ENCODE measurements around the gene OR10H5.
"Not testable (repeated sequence)": the region's sequence is repeated elsewhere in the genome, so short reads cannot be mapped to it uniquely, and the experiment has no call there.

OR10H5 gene

DNA sequence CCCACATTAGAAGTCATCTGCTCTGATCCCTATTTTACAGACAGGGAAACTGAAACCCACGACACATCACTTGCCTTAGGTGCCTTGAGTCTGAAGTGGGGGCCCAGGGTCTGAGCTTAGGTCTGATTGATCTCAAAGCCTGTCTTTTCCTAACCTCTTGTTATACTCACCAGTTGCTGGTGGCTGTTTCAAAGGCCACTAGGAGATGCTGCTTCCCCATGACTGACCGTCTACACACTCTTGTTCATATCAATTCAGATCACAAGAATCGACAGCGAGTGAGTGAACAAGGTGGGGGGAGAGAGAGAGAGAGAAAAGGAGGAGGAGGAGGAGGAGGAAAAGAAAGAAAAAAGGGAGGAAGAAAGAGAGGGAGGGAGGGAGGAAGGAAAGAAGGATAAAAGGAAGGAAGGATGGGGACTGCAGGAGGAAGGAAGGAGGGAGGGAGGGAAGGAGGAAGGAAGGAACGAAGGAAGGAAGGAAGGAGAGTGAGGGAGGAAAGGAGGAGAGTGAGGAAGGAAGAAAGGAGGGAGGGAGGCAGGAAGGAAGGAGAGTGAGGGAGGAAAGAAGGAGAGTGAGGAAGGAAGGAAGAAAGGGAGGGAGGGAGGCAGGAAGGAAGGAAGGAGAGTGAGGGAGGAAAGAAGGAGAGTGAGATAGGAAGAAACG lies 24.7 kb downstream of the OR10H5 start:
- peak in 2 of 3 donors; percentile 3 to 15 for DNase-seq

DNA sequence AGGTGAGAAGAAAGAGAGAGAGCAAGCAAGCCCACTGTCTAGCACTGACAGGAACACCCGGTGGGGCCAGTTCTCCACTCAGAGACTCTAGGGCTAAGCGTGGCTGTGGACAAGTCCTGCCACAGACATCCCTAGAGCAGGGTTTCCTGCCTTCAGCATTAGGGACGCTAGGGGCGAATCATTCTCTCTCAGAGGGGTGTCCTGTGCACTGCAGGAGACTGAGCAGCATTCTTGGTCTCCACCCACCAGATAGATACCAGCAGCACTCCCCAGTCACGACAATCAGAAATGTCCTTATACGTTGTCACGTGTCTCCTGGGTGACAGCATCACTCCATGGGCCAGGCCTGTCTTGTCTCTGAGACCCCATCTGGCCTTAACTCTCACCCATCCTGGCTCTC lies 26.5 kb downstream of the OR10H5 start:
- no peak for DNase-seq

DNA sequence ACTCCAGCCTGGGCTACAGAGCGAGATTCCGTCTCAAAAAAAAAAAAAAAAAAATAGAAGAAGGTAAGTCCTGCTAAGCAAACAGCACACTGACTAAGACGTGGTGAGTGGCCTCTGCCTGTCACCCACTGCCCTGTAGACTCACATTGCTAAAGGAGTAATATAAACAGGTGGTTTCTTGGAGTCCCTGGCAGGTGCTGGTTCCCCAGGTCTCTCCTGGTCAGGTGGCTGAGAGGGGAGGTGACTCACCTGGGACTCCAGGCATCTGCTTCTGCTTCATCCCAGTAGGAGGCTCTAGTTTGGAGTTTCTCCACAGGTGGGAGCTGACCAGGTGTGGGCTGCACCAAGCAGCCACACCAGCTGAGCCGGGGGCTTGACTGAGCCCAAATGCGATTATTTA lies 27.8 kb downstream of the OR10H5 start, which contains the start of gene OR10H1:
TSS of gene OR10H1 (minus strand) at position 359 of the 400 bp plus-strand sequence. CDS start 7,627 bp downstream, outside the sequence.
- no peak for DNase-seq

DNA sequence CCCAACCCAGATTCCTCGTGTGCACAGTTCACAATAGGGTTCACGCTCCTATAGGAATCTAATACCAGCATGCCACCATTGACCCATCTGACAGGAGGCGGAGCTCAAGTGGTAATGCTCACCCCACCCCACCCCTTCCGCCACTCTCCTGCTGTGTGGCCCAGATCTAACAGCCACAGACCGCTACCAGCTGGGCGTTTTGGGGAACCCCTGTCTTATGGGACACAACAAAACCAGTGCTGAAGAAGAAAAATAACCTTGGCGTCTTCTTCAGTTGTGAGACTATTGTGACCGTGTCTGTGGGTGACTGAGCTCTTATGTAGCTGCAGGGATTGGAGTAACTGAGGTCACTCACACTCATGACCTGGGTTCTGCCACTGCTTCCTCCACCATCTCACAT lies 33.2 kb downstream of the OR10H5 start:
- DNase-seq: no peak

DNA sequence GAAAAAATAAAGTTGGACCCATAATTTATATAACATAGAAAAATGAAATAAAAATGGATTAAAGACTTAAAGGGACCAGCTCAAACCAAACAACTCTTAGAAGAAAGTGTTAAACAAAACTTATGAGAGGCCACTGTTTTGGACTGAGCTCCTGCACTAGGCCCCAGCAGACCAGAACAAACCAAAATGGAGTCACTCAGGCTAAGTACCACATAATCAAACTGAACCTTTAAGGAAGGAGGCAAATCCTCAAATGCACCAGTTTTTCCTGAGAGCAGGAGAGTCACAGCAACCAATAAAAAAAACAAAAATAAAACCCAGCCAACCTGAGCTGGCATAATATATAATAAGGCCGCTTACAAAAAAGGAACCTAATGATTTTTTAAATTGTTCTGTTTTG lies 38.3 kb downstream of the OR10H5 start:
- no peak for DNase-seq

DNA sequence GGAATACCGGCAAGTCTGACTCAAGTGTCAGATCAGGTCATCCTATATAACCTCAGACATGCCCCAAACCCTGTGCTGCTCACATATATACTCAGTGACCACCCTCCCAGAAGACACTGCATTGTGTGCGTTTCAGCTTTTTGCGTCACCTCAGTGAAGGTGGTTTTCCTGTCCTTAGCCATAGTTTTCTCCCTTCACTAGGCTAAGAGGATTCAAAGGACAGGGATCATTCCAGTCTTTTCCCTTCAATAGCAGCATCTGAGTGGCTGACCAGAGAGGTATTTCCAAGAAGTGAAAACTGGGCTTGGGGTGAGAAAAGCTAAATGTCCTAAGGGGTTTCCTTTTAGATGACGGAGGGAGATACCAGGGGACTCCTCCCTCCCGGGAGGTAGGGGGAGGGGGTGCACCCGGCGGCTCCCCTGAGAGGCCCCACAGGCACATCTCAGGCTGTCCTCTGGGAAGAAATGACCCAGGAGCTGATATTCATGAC lies 40.7 kb downstream of the OR10H5 start:
- no peak for DNase-seq

DNA sequence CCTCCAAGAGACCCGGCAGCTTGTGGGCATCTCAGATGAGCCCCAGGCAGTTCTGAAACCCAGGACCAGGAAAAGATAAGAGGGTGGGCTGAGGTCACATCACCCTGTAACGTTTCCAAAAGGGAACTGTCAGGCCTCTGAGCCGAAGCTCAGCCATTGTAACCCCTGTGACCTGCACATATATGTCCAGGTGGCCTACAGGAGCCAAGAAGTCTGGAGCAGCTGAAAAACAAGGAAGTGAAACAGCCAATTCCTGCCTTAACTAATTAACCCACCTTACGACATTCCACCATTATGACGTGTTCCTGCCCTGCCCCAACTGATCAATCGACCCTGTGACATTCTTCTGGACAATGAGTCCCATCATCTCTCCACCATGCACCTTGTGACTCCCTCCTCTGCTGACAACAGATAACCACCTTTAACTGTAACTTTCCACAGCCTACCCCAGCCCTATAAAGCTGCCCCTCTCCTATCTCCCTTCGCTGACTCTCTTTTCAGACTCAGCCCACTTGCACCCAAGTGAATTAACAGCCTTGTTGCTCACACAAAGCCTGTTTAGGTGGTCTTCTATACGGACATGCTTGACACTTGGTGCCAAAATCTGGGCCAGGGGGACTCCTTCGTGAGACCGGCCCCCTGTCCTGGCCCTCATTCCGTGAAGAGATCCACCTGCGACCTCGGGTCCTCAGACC lies 41.3 kb downstream of the OR10H5 start:
- DNase-seq: not testable (repeated sequence)

DNA sequence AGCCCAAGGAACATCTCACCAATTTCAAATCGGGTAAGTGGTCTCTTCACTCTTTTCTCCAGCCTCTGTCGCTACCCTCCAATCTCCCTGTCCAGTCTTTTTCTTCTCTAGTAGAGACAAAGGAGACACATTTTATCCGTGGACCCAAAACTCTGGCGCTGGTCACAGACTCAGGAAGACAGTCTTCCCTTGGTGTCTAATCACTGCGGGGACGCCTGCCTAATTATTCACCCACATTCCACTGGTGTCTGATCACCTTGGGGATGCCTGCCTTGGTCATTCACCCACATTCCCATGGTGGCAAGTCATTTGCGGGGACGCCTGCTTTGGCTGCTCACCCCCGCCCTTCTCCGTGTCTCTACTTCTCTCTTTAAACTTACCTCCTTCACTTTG lies 41.8 kb downstream of the OR10H5 start:
- DNase-seq: no peak

DNA sequence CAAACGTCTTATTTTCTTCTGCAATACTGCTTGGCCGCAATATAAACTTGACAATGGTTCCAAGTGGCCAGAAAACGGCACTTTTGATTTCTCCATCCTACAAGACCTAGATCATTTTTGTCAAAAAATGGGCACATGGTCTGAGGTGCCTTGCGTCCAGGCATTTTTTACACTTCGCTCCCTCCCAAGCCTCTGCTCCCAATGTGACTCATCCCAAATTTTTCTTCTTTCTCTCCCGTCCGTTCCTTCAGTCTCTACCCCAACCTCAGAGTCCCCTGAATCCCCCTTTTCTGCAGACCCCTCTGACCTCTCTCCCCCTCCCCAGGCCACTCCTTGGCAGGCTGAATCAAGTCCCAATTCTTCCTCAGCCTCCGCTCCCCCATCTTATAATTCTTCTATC lies 42.3 kb downstream of the OR10H5 start:
- no peak for DNase-seq

DNA sequence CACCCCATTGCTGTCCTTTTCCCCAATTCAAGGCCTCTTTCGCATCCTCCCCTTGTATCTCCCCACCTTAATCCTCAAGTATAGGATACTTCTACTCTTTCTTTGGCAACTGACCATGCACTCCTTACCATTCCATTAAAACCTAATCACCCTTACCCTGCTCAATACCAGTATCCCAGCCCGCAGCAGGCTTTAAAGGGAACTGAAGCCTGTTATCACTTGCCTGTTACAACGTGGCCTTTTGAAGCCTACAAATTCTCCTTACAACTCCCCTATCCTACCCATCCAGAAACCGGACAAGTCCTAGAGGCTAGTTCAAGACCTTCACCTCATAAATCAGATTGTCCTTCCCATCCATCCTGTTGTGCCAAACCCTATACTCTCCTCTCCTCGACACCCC lies 44.2 kb downstream of the OR10H5 start:
- no peak for DNase-seq

DNA sequence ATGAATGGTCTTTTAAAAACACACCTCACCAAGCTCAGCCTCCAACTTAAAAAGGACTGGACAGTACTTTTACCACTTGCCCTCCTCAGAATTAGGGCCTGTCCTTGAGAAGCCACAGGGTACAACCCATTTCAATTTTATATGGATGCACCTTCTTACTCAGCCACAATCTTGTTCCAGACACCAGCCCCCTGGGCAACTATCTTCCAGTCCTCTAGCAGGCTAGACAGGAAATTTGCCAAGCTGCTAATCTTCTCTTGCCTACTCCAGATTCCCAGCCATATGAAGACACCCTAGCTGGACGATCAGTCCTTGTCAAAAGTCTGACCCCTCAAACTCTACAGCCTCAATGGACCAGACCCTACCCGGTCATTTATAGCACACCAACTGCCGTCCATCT lies 46.8 kb downstream of the OR10H5 start:
- not testable (repeated sequence) for DNase-seq

DNA sequence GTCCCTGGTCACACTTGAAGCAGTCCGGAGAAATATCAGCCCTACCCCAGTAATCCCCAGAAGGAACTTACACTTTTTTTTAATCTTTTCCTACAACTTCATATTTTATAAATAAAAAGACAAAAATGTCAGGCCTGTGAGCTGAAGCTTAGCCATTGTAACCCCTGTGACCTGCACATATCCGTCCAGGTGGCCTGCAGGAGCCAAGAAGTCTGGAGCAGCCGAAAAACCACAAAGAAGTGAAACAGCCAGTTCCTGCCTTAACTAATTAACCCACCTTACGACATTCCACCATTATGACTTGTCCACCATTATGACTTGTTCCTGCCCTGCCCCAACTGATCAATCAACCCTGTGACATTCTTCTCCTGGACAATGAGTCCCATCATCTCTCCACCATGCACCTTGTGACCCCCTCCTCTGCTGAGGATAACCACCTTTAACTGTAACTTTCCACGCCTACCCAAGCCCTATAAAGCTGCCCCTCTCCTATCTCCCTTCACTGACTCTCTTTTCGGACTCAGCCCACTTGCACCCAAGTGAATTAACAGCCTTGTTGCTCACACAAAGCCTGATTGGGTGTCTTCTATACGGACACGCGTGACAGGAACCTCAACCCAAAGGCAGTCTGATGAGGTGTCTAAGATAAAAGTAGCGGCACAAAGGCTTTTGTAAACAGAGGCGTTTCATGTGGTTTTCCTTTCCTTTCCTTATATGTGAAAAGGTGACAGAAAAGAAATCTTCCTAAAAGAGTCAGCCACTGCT lies 48.3 kb downstream of the OR10H5 start:
- DNase-seq: peak in 1 of 3 donors; percentile 14

DNA sequence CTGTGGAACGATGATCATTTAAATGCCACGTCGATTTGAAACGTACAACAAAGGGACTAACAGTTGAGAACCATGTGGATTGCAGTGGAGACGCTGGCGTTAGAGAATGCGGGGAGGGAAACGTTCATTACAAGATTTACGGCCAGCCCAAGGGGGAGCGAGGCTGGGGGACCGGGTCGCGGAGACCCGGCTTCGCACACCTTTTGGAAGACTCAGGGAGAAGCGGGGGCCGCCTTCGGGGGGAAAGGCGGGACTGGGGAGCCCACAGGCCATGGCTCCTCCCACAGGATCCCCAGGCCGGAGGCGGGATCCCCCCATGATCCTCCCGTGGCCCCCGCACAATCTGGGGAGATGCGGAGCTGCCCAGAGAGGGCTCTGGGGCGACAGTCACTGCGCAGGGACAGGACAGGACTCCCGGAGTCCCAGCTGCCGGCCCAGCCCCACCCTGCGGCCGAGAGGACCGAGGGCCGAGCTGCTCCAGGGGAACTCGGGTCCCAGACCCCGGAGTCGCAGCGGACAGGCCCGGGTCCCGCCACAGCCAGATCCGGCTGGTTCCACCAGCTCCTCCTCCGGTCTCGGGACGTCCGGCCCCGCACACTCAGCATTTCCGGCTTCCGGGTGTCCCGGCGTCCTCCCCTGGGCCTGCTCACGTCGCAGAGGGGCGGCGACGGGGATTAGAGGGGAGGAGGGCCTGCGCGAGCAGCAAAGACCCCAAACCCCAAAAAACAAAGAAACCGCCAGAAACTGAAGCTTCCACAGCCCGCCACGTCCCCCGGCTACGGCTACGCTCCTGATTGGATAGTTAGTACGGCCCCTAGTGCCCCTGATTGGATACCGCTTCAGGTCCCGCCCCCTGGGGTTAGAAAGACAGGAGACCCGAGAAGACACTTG lies 49.1 kb downstream of the OR10H5 start:
- DNase-seq: peak; percentile 95 to 97 (median 97)

DNA sequence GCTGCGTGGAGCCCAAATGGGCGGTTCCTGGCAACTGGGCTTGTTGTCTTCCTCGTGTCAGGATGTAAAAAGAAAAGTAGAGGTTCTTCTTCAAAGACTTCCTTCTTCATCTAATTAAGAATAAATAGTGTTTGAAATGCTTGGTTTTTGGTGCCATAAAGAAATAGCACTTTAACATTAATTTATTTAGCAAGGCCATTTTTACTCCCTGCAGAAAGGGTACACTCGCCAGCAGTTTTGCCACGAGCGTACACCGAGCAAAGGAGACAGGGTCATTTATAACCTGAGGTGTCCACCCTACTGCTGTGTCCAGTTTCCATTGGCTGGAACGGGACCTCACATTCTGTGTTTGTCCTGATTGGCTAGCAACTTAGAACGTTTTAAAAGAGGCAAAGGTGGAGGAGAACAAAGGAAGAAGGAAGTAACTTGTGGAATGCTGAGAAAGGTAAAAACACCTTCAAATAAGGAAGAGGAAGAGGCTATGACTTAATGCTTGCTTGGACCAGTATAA lies 49.8 kb downstream of the OR10H5 start:
- no peak for DNase-seq

DNA sequence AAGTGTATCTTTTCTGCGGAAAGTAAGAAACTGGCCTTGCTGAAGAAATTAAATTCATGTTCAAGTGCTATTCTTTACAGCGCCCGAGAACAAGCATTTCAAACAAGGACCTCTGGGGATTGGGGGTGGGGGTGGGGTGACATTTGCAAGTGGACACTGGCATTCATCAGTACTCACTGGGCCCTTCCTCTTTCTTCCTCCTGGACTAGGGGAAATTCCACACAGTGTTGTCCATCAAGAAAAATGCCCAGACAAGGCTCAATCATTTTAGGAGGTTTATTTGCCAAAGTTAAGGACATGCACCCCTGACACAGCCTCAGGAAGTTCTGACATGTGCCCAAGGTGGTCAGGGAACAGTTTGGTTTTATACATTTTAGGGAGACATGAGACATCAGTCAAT lies 50.9 kb downstream of the OR10H5 start:
- DNase-seq: peak; percentile 48 to 57 (median 51)

DNA sequence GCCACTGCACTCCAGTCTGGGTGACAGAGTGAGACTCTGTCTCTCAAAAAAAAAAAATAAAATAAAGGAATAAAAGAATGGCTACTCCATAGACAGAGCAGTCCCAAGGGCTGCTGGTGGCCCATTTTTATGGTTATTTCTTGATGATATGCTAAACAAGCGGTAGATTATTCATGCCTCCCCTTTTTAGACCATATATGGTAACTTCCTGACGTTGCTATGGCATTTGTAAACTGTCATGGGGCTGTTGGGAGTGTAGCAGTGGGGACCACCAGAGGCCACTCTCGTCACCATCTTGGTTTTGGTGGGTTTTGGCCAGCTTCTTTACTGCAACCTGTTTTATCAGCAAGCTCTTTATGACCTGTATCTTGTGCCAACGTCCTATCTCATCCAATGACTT lies 52.4 kb downstream of the OR10H5 start:
- not testable (repeated sequence) for DNase-seq

DNA sequence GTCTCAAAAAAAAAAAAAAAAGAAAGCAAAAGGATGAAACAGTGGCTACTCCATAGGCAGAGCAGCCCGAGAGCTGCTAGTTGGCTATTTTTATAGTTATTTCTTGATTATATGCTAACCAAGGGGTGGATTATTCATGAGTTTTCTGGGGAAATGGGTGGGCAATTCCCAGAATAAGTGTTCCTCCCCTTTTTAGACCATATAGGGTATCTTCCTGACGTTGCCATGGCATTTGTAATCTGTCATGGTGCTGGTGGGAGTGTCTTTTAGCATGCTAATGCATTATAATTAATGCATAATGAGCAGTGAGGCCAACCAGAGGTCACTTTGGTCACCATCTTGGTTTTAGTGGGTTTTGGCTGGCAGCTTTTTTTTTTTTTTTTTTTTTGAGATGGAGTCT lies 53.4 kb downstream of the OR10H5 start:
- no peak for DNase-seq

DNA sequence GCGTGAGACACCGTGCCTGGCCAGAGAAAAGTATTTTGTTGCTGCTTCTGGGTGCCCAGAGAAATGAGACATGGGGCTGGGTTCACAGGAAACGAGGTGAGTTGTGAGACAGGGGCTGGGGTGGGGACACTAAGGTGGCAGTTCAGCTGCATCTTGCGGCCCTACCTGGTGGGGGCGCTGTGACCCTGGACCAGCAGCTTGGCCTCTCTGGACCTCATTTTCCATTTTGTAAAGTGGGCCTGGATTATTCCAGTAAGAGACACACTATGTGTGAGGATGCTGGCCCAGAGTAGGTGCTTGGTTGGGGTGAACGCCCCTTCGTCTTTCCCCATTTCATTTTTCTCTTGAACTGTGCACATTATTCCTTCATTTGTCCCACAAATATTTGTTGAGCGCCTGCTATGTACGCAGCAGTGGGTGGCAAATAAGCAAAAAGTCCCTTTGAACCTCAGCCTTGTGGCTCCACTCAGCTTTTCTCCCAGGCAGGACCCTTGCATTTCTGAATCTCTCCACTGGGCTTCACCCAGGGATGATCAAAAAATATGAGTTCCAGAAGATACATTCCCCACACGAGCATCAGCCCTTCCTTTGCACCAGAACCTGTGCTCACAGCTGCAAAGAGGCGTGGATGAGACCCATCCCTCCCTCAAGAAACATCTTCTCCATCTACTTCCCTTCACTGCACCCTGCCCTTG lies 54.6 kb downstream of the OR10H5 start:
- no peak for DNase-seq

DNA sequence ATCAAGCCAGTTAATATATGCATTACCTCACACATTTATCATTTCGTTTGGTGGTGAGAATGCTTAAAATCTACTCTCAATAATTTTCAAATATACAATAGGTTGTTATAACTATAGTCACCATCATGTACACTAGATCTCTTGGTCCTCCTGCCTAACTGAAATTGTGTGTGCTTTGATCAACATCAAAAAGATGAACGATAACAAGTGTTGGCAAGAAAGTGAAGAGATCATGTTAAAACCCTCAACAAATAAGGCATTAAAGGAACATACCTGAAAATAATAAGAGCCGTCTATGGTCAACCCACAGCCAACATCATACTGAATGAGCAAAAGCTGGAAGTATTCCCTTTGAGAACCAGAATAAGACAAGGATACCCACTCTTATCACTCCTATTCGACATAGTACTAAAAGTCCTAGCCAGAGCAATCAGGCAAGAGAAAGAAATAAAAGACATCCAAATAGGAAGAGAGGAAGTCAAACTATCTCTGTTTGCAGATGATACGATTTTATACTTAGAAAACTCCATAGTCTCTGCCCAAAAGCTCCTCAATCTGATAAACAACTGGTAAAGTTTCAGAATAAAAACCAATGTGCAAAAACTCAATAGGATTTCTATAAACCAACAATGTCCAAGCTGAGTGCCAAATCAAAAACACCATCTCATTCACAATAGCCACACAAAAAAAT lies 55.9 kb downstream of the OR10H5 start:
- no peak for DNase-seq

DNA sequence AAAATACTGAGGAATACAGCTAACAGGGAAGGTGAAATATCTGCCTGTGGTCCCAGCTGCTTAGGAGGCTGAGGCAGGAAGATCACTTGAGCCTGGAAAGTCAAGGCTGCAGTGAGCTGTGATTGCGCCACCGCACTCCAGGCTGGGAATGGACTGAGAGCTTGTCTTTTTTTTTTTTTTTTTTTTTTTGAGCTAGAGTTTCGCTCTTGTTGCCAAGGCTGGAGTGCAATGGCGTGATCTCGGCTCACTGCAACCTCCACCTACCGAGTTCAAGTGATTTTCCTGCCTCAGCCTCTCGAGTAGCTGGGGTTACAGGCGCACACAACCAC lies 56.4 kb downstream of the OR10H5 start:
- DNase-seq: peak in 1 of 3 donors; percentile 9

DNA sequence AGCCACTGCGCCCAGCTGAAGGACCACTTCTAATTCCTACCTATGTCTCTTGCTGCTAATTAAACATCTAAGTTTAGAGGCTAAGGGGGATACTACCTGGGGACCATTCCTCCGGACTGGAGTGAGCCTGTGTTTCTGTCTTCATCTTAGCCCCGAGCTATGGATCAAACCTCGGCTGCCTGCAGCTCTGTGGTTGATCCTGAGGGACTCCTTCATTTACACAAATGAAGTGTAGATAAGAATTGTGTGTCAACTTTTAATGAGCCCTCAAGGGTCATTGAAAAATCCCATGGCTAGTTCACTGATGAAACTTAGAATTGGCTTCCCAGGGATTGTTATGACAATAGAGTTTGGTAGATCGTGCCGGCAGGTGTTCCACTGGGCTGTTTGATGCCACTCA lies 59.5 kb downstream of the OR10H5 start:
- DNase-seq: no peak
